Lung (tissue), 12 donors: ENCODE results near the gene CCDC43. TPM values are rescaled to one million over a fixed set of nuclear protein-coding genes. Genes with fewer than 3 reads are reported as not detected.
A peak's percentile ranks its signal among the peaks of the same experiment; 100 is the strongest.

Source experiments
- ATAC-seq: fragments of 200-7000 bp; cut with Tn5 transposase; one replicate; pipeline ENCODE4 v1.9.1; 2020; ENCODE audit warnings: moderate number of reproducible peaks; ENCODE audit not compliant: insufficient read depth, low FRiP score
- DNase-seq, 3 donors: peaks; one replicate each; pipeline ENCODE4 v3.0.0-alpha.2; 2013 to 2017
- H3K27ac ChIP-seq, 2 donors: one replicate each; pipeline ENCODE4 v1.5.1; 2013; ENCODE audit warnings: mild to moderate bottlenecking in 2 of 2, moderate library complexity in 2 of 2, control low read depth in 1 of 2, inconsistent platforms in 1 of 2, low read depth in 1 of 2, low read length in 1 of 2
- H3K27me3 ChIP-seq, 3 donors: one replicate each; pipeline ENCODE4 v1.5.1; 2013; ENCODE audit warnings: low read length in 2 of 3; ENCODE audit not compliant: control insufficient read depth in 3 of 3, insufficient read depth in 3 of 3
- H3K36me3 ChIP-seq, 4 donors: one replicate each; pipeline ENCODE4 v1.5.1; 2013; ENCODE audit warnings: low read length in 4 of 4, mild to moderate bottlenecking in 1 of 4, moderate library complexity in 1 of 4; ENCODE audit not compliant: control insufficient read depth in 4 of 4, insufficient read depth in 4 of 4
- H3K4me1 ChIP-seq, 5 donors: one replicate each; pipeline ENCODE4 v1.5.1; 2013; ENCODE audit warnings: low read length in 5 of 5, mild to moderate bottlenecking in 2 of 5, moderate library complexity in 1 of 5; ENCODE audit not compliant: control insufficient read depth in 5 of 5, insufficient read depth in 5 of 5
- H3K4me3 ChIP-seq: one replicate; pipeline ENCODE4 v1.5.1; 2013; ENCODE audit warnings: mild to moderate bottlenecking, control low read depth, moderate library complexity
- H3K9ac ChIP-seq, 2 donors: one replicate each; pipeline ENCODE4 v1.5.1; 2013; ENCODE audit warnings: low read length in 2 of 2, control low read depth in 1 of 2; ENCODE audit not compliant: insufficient read depth in 1 of 2
- H3K9me3 ChIP-seq, 4 donors: one replicate each; pipeline ENCODE4 v1.5.1; 2013; ENCODE audit warnings: low read length in 3 of 4, mild to moderate bottlenecking in 1 of 4, moderate library complexity in 1 of 4; ENCODE audit not compliant: control insufficient read depth in 4 of 4, insufficient read depth in 3 of 4
- CTCF ChIP-seq: IDR thresholded peaks from 2 replicates; pipeline ENCODE4 v1.5.1; 2012; ENCODE audit warnings: mild to moderate bottlenecking; ENCODE audit errors: control extremely low read depth, extremely low read depth
- WGBS, 2 donors: extraction: QIAGEN DNeasy Blood & Tissue Kit; methylation state at CpG; one replicate each; pipeline ENCODE4 v1.1.7; 2013; 5-methylcytosine and 5-hydroxymethylcytosine counted together
- polyA plus RNA-seq, 2 donors: library from polyadenylated mRNA; stranded (reverse); fragments of 200-250 nt; gene quantifications; one replicate each; pipeline ENCODE4 v1.2.1, GENCODE V29; 2013
- total RNA-seq, 2 donors: library from RNA; depleted of rRNA in 1 of 2; stranded (reverse); fragments of >200 nt in 1 of 2; gene quantifications; one replicate each; pipeline ENCODE4 v1.2.1, GENCODE V29; 2014 to 2021
- donor health status: control.
- donor health status: control.
- donor health status: Bipolar disorder and iron deficiency.
- donor health status: healthy.
- donor health status: DM: yes; HTN: yes; CAD: no.

CCDC43 gene
- total and polyA plus RNA-seq, 4 donors: 13.5 to 21.4 (median 18.7) TPM

DNA sequence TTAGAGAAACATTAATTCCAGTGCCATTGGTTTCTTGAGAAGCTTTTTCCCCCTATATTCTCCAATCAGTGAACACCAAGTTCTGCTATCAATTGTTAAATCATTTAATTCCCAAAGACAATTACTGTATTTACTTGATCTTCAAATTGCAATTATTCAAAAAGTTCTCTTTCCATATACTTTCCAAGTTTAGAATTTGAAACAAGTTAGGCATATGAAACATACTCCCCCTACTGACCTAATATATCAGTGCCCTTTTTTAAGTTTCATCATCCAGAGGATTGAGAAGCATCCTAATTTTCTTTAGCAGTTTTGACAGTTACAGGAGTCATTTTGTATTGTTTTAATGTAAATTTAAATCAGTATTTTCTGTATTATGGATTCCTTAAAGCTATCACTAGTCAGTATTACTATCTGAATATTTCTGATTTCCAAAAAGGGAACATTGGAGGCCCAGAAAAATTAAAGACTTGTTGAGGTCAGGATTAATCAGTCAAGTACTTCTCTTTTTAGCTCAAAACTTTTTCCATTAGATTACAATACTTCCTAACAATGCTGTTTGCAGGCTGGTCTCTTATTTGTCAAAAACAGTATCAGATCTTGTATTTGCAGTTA lies 17.0 kb downstream of the CCDC43 start:
- Histone ChIP-seq H3K4me3 (no peak overlapping the region), H3K9ac (no peak overlapping the region), H3K9me3 (no peaks in the 10 kb centered on the region), H3K4me1 (no peaks in the 10 kb centered on the region), H3K27me3 (no peaks in the 10 kb centered on the region), H3K27ac (no peak overlapping the region), H3K36me3 (peaks cover 0 to 4% (median under 1%) of the 10 kb centered on the region in 4 donors)
- peak in 2 of 3 donors; percentile 38 to 53 for DNase-seq
- no peak for ATAC-seq
- no peak for TF ChIP-seq CTCF

- no peaks in the 10 kb centered on the region for H3K36me3 ChIP-seq
- no peak overlapping the region for H3K4me3 ChIP-seq
- DNase-seq (peak in 2 of 3 donors; percentile 63 to 71), ATAC-seq (no peak)
- WGBS, 2 donors: 89 to 98% methylated on average over 1 of the region's 1 CpG
- H3K27me3 ChIP-seq: no peaks in the 10 kb centered on the region
- no peaks in the 10 kb centered on the region for H3K9me3 ChIP-seq
- peaks cover 0 to 8% (median 0%) of the 10 kb centered on the region in 5 donors for H3K4me1 ChIP-seq
- no peak overlapping the region for H3K27ac ChIP-seq
- no peak overlapping the region for H3K9ac ChIP-seq
- no peak for TF ChIP-seq CTCF
These were observed 23.6 kb downstream of the CCDC43 start for GRCh38 chr17:44666006-44666405.

DNA sequence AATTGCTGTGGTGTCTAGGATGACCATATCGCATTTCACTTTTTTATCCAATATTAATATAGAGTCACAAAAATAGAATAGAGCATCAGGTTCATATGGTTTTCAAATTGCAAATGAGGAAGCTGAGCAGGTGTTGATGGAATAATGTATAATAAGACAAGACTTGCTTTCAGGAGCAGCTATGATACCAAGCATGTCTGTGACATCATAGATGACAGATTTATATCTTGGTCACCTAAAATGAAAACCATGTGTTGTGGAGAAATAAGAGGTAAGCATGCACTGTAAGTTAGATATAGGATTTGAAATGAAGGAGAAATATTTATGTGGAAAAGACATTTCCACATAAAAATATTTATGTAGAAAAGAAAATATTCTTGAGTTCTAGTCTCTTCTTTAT lies 24.7 kb downstream of the CCDC43 start:
- whole genome bisulfite sequencing, 2 donors: 100% methylated on average over 1 of the region's 1 CpG
- Histone ChIP-seq H3K4me3 (no peak overlapping the region), H3K9ac (no peak overlapping the region), H3K4me1 (peaks cover 0 to 8% (median 0%) of the 10 kb centered on the region in 5 donors), H3K9me3 (no peaks in the 10 kb centered on the region), H3K36me3 (no peaks in the 10 kb centered on the region), H3K27me3 (no peaks in the 10 kb centered on the region), H3K27ac (no peak overlapping the region)
- TF ChIP-seq CTCF: no peak
- no peak for ATAC-seq
- DNase-seq: no peak

DNA sequence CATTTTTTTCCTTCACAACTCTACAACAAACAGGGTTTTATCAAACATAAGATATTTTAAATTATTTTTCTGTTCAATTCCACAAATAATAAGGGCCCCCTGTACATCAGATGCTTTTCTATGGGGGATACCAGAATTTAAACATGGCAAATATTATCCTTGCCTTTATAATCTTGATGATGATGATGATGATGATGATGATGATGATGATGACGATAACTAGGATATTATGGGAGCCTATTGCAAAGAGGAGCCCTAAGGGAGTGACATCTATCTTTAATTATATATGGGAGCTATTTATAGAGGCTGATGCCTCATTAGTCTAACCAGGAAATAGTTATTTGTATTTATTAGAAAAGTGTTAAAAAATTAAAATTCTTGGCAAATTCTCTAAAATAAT lies 26.5 kb downstream of the CCDC43 start:
- H3K9me3 ChIP-seq: no peaks in the 10 kb centered on the region
- no peaks in the 10 kb centered on the region for H3K27me3 ChIP-seq
- H3K36me3 ChIP-seq: no peaks in the 10 kb centered on the region
- ATAC-seq: no peak
- H3K4me1 ChIP-seq: peaks cover 0 to 8% (median 0%) of the 10 kb centered on the region in 5 donors
- H3K9ac ChIP-seq: no peak overlapping the region
- TF ChIP-seq CTCF: no peak
- DNase-seq: no peak
- H3K4me3 ChIP-seq: no peak overlapping the region
- no peak overlapping the region for H3K27ac ChIP-seq
- 76 to 77% methylated on average over 1 of the region's 1 CpG for WGBS, 2 donors
